CD4-positive, CD25-positive, alpha-beta regulatory T cell (primary cell): Measurements from ENCODE around the gene TYK2. TPM values are rescaled to one million over a fixed set of nuclear protein-coding genes. Genes with fewer than 3 reads are reported as not detected.
A peak's percentile ranks its signal among the peaks of the same experiment; 100 is the strongest.
"Not testable (repeated sequence)": the region's sequence is repeated elsewhere in the genome, so short reads cannot be mapped to it uniquely, and the experiment has no call there.

Experiments used
- ATAC-seq, 2 donors: fragments of 150-1000 bp; cut with Tn5 transposase; one replicate each; pipeline ENCODE4 v1.10.0; 2021; ENCODE audit warnings: low read depth in 2 of 2, moderate number of reproducible peaks in 2 of 2, moderate library complexity in 1 of 2
- DNase-seq, 3 donors: peaks; one replicate each; pipeline versions ENCODE4 v3.0.0 to v3.0.0-alpha.2; 2012 to 2022; ENCODE audit warnings: mixed read lengths in 1 of 3
- H3K27ac ChIP-seq: one replicate; pipeline ENCODE4 v1.7.0; 2013; ENCODE audit warnings: mild to moderate bottlenecking, low read length; ENCODE audit not compliant: insufficient read depth, poor library complexity, severe bottlenecking
- H3K27me3 ChIP-seq: one replicate; pipeline ENCODE4 v1.7.0; 2013; ENCODE audit warnings: low read length; ENCODE audit not compliant: control insufficient read depth, insufficient read depth
- H3K36me3 ChIP-seq: one replicate; pipeline ENCODE4 v1.7.0; 2013; ENCODE audit warnings: mild to moderate bottlenecking, low read length, moderate library complexity; ENCODE audit not compliant: control insufficient read depth, insufficient read depth
- H3K4me1 ChIP-seq: 2 replicates; pipeline ENCODE4 v1.7.0; 2013; ENCODE audit warnings: mild to moderate bottlenecking, low read length; ENCODE audit not compliant: insufficient read depth, control insufficient read depth, poor library complexity, severe bottlenecking
- H3K4me3 ChIP-seq: one replicate; pipeline ENCODE4 v1.7.0; 2013; ENCODE audit warnings: low read depth, mild to moderate bottlenecking, low read length, moderate library complexity
- H3K9me3 ChIP-seq, 2 experiments: 1 replicate in 1 of 2; 2 replicates in 1 of 2; pipeline ENCODE4 v1.7.0; 2013; ENCODE audit warnings: low read length in 2 of 2, mild to moderate bottlenecking in 1 of 2, moderate library complexity in 1 of 2; ENCODE audit not compliant: control insufficient read depth in 2 of 2
- H3K27ac Mint-ChIP-seq, 3 donors: one replicate each; pipeline ENCODE4 v1.8.0; 2020 to 2022; ENCODE audit warnings: mild to moderate bottlenecking in 3 of 3, mixed read lengths in 3 of 3, moderate library complexity in 2 of 3
- H3K27me3 Mint-ChIP-seq: one replicate; pipeline ENCODE4 v1.8.0; 2022; ENCODE audit warnings: mild to moderate bottlenecking, mixed read lengths
- H3K36me3 Mint-ChIP-seq: one replicate; pipeline ENCODE4 v1.8.0; 2020; ENCODE audit warnings: mixed read lengths
- H3K4me1 Mint-ChIP-seq, 4 donors: one replicate each; pipeline ENCODE4 v1.8.0; 2020 to 2022; ENCODE audit warnings: mixed read lengths in 4 of 4, mild to moderate bottlenecking in 1 of 4
- H3K4me3 Mint-ChIP-seq, 4 donors: one replicate each; pipeline ENCODE4 v1.8.0; 2020 to 2022; ENCODE audit warnings: mild to moderate bottlenecking in 4 of 4, mixed read lengths in 4 of 4, moderate library complexity in 3 of 4
- H3K9me3 Mint-ChIP-seq, 7 donors: one replicate each; pipeline ENCODE4 v1.8.0; 2020 to 2022; ENCODE audit warnings: mixed read lengths in 7 of 7, mild to moderate bottlenecking in 3 of 7, moderate library complexity in 2 of 7
- polyA plus RNA-seq, 4 donors: library from polyadenylated mRNA; unstranded; fragments of 300-500 nt; fragmentation: Illumina TruSeq; gene quantifications; one replicate each; pipeline ENCODE4 v1.2.3, GENCODE V29; 2021
- total RNA-seq: library from RNA; stranded (reverse); gene quantifications from one replicate; pipeline ENCODE4 v1.2.3, GENCODE V29; 2022

The TYK2 gene
- total and polyA plus RNA-seq, 5 donors from 2014 or later, result 50.3 to 304 (median 54.8) TPM

- H3K27me3 Mint-ChIP-seq, H3K27me3 ChIP-seq, H3K36me3 Mint-ChIP-seq, ATAC-seq, H3K9me3 ChIP-seq, H3K9me3 Mint-ChIP-seq, DNase-seq, H3K27ac ChIP-seq, H3K4me3 ChIP-seq: not testable (repeated sequence)
- Mint-ChIP-seq H3K27ac (peak overlapping the region in 2 of 3 donors; percentile 55 to 79), H3K4me3 (peak overlapping the region in 3 of 4 donors; percentile 21 to 61 (median 55)), H3K4me1 (peaks cover 0 to 71% (median 39%) of the 10 kb centered on the region in 4 donors)
- Histone ChIP-seq H3K4me1 (peaks cover 44% of the 10 kb centered on the region), H3K36me3 (peaks cover 13% of the 10 kb centered on the region)
Measured at GRCh38 chr19:10336725-10337124, 43.6 kb downstream of the TYK2 start.

GRCh38 chr19:10335352-10335985, 44.9 kb downstream of the TYK2 start:
- Mint-ChIP-seq H3K27me3 (no peaks in the 10 kb centered on the region), H3K36me3 (peaks cover 4% of the 10 kb centered on the region), H3K27ac (no peak overlapping the region), H3K4me1 (peaks cover 0 to 70% (median 40%) of the 10 kb centered on the region in 4 donors), H3K4me3 (peak overlapping the region in 2 of 4 donors; percentile 61 to 64), H3K9me3 (no peaks in the 10 kb centered on the region)
- no peaks in the 10 kb centered on the region for H3K27me3 ChIP-seq
- peaks cover 46% of the 10 kb centered on the region for H3K4me1 ChIP-seq
- no peak overlapping the region for H3K27ac ChIP-seq
- no peak for ATAC-seq
- peaks cover 15% of the 10 kb centered on the region for H3K36me3 ChIP-seq
- H3K4me3 ChIP-seq, result no peak overlapping the region
- DNase-seq, result no peak
- no peaks in the 10 kb centered on the region for H3K9me3 ChIP-seq

- Mint-ChIP-seq H3K36me3 (peaks cover 8% of the 10 kb centered on the region), H3K27me3 (no peaks in the 10 kb centered on the region), H3K27ac (peak overlapping the region in 2 of 3 donors; percentile 36 to 83), H3K9me3 (no peaks in the 10 kb centered on the region), H3K4me3 (peak overlapping the region; percentile 15 to 95 (median 50)), H3K4me1 (peaks cover 0 to 67% (median 36%) of the 10 kb centered on the region in 4 donors)
- Histone ChIP-seq H3K4me3 (no peak overlapping the region), H3K9me3 (no peaks in the 10 kb centered on the region), H3K36me3 (peaks cover 22% of the 10 kb centered on the region), H3K27ac (no peak overlapping the region), H3K4me1 (peaks cover 39% of the 10 kb centered on the region), H3K27me3 (no peaks in the 10 kb centered on the region)
- ATAC-seq (no peak), DNase-seq (peak in 1 of 3 donors; percentile 38)
Measured at GRCh38 chr19:10334588-10335351, 45.6 kb downstream of the TYK2 start.

GRCh38 chr19:10333758-10334587, 46.4 kb downstream of the TYK2 start:
- H3K9me3 Mint-ChIP-seq, result no peaks in the 10 kb centered on the region
- Histone ChIP-seq H3K27ac (peak overlapping the region; percentile 95), H3K9me3 (no peaks in the 10 kb centered on the region), H3K4me1 (peaks cover 33% of the 10 kb centered on the region), H3K27me3 (no peaks in the 10 kb centered on the region), H3K4me3 (peak overlapping the region; percentile 75), H3K36me3 (peaks cover 28% of the 10 kb centered on the region)
- H3K36me3 Mint-ChIP-seq, result peaks cover 13% of the 10 kb centered on the region
- H3K27me3 Mint-ChIP-seq, result no peaks in the 10 kb centered on the region
- ATAC-seq (no peak), DNase-seq (no peak)
- H3K4me1 Mint-ChIP-seq, result peaks cover 0 to 61% (median 31%) of the 10 kb centered on the region in 4 donors
- peak overlapping the region; percentile 20 to 97 (median 91) for H3K27ac Mint-ChIP-seq
- H3K4me3 Mint-ChIP-seq, result peak overlapping the region; percentile 94 to 99 (median 96)

GRCh38 chr19:10332965-10333757, 47.2 kb downstream of the TYK2 start, which contains the start of gene RAVER1:
TSS of gene RAVER1 (minus strand) at chr19:10333529. CDS start at chr19:10333507, 22 bp downstream.
- peak within 1 kb of the TSS; percentile 95 for H3K27ac ChIP-seq
- peak within 1 kb of the TSS; percentile 82 for H3K4me3 ChIP-seq
- H3K9me3 Mint-ChIP-seq, result no peaks in the 10 kb centered on the region
- H3K4me3 Mint-ChIP-seq, result peak within 1 kb of the TSS; percentile 94 to 99 (median 96)
- H3K27ac Mint-ChIP-seq, result peak within 1 kb of the TSS; percentile 91 to 97 (median 93)
- peaks cover 0 to 55% (median 24%) of the 10 kb centered on the region in 4 donors for H3K4me1 Mint-ChIP-seq
- peaks cover 25% of the 10 kb centered on the region for H3K4me1 ChIP-seq
- peaks cover 35% of the 10 kb centered on the region for H3K36me3 ChIP-seq
- H3K9me3 ChIP-seq, result no peaks in the 10 kb centered on the region
- ATAC-seq (peak; percentile 94 to 95), DNase-seq (peak; percentile 96 to 99 (median 97))
- H3K27me3 Mint-ChIP-seq, result no peaks in the 10 kb centered on the region
- no peaks in the 10 kb centered on the region for H3K27me3 ChIP-seq
- H3K36me3 Mint-ChIP-seq, result peaks cover 13% of the 10 kb centered on the region

- peak overlapping the region; percentile 94 to 99 (median 96) for H3K4me3 Mint-ChIP-seq
- Histone ChIP-seq H3K9me3 (no peaks in the 10 kb centered on the region), H3K4me3 (peak overlapping the region; percentile 82), H3K4me1 (peaks cover 25% of the 10 kb centered on the region), H3K27me3 (no peaks in the 10 kb centered on the region), H3K27ac (peak overlapping the region; percentile 95), H3K36me3 (peaks cover 43% of the 10 kb centered on the region)
- DNase-seq (no peak), ATAC-seq (no peak)
- no peaks in the 10 kb centered on the region for H3K27me3 Mint-ChIP-seq
- H3K36me3 Mint-ChIP-seq, result peaks cover 13% of the 10 kb centered on the region
- H3K9me3 Mint-ChIP-seq, result no peaks in the 10 kb centered on the region
- peaks cover 0 to 49% (median 23%) of the 10 kb centered on the region in 4 donors for H3K4me1 Mint-ChIP-seq
- H3K27ac Mint-ChIP-seq, result peak overlapping the region; percentile 91 to 97 (median 93)
Measured at GRCh38 chr19:10332158-10332964, 48.0 kb downstream of the TYK2 start.
